GM18519 (cell line): ENCODE results near the gene PPP1R13B.

ENCODE experiments used
- ATAC-seq: cut with Tn5 transposase; IDR thresholded peaks from one replicate; pipeline ENCODE4 v1.9.1; 2021; ENCODE audit warnings: mild to moderate bottlenecking, moderate library complexity; ENCODE audit not compliant: unreplicated experiment, low FRiP score

PPP1R13B gene

GRCh38 chr14:103749452-103749851 lies 97.9 kb downstream of the PPP1R13B start:
- no peak for ATAC-seq

- no peak for ATAC-seq
Measured at GRCh38 chr14:103748534-103748857, 98.9 kb downstream of the PPP1R13B start.

GRCh38 chr14:103746701-103747100 lies 100.7 kb downstream of the PPP1R13B start:
- ATAC-seq, result no peak

DNA sequence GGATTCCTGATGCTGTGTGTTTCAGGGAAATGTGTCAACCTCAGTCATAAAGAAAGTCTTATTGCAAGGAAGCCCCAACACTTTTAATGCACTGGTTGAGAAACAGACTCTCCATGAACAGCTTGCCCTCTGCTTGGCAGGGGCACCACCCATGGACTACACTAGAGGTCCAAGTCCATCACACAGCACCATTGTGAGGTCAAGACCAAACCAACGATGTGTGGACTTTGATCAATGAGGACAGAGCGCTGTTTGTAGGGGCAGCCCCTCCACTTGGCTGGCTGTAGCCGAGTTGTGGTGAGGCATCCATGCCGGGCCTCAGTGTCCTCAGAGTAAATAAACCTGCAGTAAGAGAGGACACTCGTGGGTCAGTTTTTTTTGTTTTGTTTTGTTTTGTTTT lies 102.0 kb downstream of the PPP1R13B start:
- ATAC-seq, result no peak

DNA sequence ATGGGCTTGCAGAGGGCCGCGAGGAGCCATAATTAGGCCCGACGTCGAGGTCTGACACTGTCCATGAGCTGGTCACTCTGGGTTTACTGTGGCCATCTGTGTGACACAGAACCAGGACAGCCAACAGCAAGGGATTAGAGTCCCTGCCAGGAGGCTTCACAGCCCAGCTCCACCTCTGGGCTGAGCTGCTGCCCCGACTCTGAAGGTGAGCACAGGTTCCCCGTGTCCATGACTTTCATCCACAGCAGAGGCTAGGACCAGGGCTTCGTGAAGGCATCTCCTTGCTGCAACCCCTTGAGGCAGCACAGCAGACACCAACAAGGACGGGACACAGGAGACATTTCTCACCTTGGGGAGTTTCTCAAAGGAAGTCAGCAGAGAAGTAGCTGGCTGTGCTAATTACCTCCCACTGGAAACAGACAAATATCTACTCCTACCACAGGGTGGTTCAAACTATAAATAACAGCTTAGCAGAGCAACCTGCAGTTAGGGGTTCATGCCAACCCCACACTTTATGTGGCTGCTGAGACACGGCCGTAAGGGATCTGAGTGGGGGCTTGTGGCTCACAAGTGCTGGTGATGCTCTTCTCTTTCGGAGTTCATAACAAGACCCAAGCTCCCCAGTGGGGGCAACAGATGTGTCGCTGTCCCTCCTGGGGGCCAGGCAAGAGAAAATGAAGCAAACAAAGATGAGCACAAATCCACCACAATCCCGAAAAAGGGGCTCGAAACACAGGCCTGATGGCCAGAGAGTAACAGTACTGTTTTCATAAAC lies 102.6 kb downstream of the PPP1R13B start:
- no peak for ATAC-seq

- no peak for ATAC-seq
Measured at GRCh38 chr14:103743691-103744090, 103.7 kb downstream of the PPP1R13B start.

GRCh38 chr14:103742499-103743255 lies 104.7 kb downstream of the PPP1R13B start:
- ATAC-seq, result no peak

DNA sequence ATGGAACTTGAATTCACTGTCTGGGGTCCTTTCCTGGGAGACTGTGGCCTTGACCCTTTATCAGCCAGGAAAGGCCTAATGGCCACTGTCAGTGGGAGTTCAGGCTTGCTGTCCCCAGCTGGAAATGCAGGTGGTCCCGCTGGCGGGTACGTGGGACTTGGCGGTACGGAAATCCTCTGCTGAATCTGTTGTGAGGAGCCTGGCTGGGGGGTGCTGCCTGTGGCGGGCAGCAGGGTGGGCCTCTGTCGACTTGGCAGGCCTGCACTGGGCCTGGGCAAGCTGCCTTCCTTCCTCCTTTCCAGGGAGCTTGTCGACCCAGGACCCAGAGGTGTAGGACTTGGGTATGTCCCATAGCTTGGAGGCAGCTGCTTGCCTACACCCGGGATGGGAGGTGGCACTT lies 105.5 kb downstream of the PPP1R13B start:
- ATAC-seq, result no peak

- no peak for ATAC-seq
Measured at GRCh38 chr14:103740991-103741689, 106.2 kb downstream of the PPP1R13B start.

DNA sequence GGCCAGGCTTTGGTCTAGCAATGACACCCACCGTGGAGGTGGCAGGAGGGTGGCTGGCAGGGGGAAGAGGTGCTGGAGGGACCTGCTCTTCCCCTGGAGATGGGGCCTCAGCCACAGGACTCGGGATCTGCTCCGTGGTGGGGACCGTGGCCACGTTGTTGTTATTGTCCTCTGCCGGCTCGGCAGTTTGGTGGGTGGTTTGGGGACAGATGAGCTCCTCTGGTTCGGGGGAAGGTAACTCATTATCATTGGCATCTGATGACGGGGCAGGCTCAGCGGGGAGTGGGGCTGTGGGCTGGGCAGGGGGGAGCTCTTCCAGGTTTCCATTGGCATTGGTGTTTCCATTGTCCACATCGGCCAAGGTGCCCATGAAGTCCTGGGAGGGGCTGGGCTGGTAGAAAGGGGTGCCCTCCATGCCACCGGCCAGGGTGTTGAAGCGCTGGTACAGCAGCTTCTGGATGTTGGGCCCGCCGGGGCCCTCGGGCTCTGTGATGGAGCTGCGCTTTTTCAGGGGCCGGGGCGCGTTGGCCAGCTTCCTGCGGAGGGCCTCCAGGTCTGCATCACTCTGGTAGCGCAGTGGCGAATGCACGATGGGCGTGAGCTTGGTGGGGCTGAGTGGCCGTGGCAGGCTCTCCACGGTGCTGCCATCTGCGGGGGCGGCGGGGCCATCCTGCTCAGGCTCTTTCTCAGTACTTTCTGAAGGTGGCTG lies 107.4 kb downstream of the PPP1R13B start:
- no peak for ATAC-seq

- no peak for ATAC-seq
Measured at GRCh38 chr14:103739466-103739792, 107.9 kb downstream of the PPP1R13B start.

DNA sequence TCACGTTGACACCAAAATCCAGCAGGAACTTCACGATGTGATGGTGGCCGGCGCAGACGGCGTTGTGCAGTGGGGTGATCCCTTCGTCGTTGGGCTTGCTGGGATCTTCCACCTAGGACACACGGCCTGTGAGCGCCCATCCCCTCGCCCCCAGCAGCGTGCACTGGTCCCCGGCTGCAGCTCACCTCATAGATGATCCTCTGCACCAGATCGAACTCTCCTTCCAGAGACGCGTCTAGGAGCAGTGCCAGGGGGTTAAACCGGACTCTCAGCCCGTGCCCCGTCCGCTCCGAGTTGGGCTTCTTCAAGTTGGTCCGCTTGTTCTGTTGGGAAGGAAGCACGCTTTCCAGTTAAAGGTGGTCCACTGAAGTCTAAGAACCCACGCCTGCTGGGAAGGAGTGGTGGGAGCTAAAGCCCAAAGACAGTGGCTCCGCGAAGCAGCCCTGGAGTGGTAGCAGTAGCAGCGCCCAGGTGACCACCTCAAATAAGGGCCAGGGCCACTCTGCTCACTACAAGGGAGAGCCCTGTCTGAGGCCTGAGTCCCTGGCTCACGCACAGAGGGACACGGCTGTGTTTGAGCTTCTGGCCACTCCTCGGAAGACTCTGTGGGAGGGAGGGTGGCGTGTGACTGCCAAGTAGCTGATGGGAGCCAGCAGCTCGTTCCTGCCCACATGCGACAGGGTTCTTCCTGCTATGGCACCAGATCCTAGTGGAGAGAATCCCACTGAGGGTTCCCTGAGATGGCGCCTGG lies 108.5 kb downstream of the PPP1R13B start:
- ATAC-seq, result no peak

- ATAC-seq, result no peak
Measured at GRCh38 chr14:103738166-103738565, 109.2 kb downstream of the PPP1R13B start.

GRCh38 chr14:103737432-103738045 lies 109.8 kb downstream of the PPP1R13B start:
- ATAC-seq, result no peak

DNA sequence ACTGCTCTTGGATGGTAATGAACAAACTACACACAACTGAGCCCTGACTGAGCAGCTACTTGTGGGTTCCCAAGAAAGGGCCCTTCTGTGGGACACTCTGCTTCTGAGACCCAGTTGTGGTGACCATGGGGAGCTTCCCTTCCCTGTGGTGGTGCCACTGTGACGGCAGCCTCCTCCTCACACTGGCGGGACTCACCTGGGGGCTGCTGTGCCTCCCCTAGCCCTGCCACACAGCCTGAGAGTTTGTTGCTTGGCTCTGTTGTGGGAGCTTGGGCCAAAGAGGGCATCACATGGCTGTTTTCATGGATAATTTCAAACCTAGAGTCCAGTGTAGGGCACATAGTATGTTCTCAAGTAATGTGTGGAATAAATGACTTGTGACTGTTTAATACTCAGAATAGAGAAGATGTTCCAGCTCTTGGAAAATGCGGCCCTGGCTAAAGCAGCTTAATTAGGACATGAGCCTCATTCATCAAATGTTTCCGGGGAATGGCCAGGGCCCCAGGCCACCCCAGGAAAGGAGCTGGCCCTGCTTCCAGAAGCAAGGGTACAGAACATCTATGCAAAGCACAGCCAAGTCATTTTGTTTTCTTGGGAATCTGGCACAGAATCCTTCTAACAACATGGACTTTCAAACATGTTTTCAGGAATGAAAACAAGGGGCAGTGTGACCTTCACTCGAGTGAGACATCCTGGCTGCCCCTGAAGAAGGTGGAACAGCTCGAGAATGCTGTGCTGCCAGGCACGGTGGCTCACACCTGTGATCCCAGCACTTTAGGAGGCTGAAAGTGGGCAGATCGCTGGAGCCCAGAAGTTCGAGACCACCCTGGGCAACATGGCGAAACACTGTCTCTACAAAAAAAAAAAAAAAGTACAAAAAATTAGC lies 110.6 kb downstream of the PPP1R13B start:
- no peak for ATAC-seq

- ATAC-seq, result no peak
Measured at GRCh38 chr14:103735815-103736545, 111.4 kb downstream of the PPP1R13B start.

DNA sequence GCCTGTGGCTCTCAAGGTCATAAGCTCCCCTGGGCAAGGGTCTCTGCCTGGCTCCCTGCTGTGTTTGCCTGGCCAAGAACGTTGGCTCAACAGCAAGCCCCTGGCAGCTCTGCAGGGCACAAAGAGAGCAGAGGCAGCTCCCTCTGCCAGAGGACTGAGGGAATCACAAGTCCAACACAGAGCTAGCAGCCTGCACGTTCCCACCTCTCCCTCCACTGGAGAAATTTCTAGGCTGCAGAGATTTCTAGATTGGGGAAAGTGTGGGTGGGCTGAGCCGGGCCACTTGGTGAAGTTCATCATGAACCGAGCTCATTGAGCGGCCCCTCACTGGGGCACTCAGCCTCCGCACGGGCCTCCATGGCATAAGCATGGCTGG lies 111.9 kb downstream of the PPP1R13B start:
- ATAC-seq, result no peak

- no peak for ATAC-seq
Measured at GRCh38 chr14:103735022-103735421, 112.4 kb downstream of the PPP1R13B start.
